WTC11 (cell line): Measurements from ENCODE around the gene MIA2. TPM values are rescaled to one million over a fixed set of nuclear protein-coding genes. Genes with fewer than 3 reads are reported as not detected.
A peak's percentile ranks its signal among the peaks of the same experiment; 100 is the strongest.

Experiments
- ATAC-seq: fragments of 200-7000 bp; cut with Tn5 transposase; 2 replicates; pipeline ENCODE4 v1.10.0; 2021; ENCODE audit warnings: mild to moderate bottlenecking, moderate library complexity
- CTCF ChIA-PET: fragments of 300-600 bp; sonication (Branson Sonifier 250); formaldehyde crosslinking; loops from one replicate; lab custom pipeline; 2021; ENCODE audit warnings: antibody characterized with exemption; lab: Charles Lee
- POLR2A ChIA-PET: fragments of 350-600 bp; sonication (Branson Sonifier 250); formaldehyde crosslinking; loops from one replicate; lab custom pipeline; 2021; ENCODE audit warnings: antibody characterized with exemption; lab: Charles Lee
- DNase-seq: peaks from one replicate; pipeline ENCODE4 v3.0.0; 2021; ENCODE audit warnings: low spot score
- H3K27ac Mint-ChIP-seq: 2 replicates; pipeline ENCODE4 v1.8.0; 2021; ENCODE audit warnings: mixed read lengths
- H3K27me3 Mint-ChIP-seq: 2 replicates; pipeline ENCODE4 v1.8.0; 2021; ENCODE audit warnings: low read depth, mild to moderate bottlenecking, moderate library complexity, mixed read lengths
- H3K36me3 Mint-ChIP-seq: 2 replicates; pipeline ENCODE4 v1.8.0; 2021; ENCODE audit warnings: mixed read lengths
- H3K4me1 Mint-ChIP-seq: 2 replicates; pipeline ENCODE4 v1.8.0; 2022; ENCODE audit warnings: mixed read lengths
- H3K4me3 Mint-ChIP-seq: 2 replicates; pipeline ENCODE4 v1.8.0; 2021; ENCODE audit warnings: mild to moderate bottlenecking, moderate library complexity, mixed read lengths
- H3K9me3 Mint-ChIP-seq: 2 replicates; pipeline ENCODE4 v1.8.0; 2021; ENCODE audit warnings: mixed read lengths
- ATF3 ChIP-seq: sonication (generic); formaldehyde crosslinking; conservative IDR thresholded peaks from 2 replicates; pipeline ENCODE4 v1.8.1; 2022; ENCODE audit warnings: mild to moderate bottlenecking, missing genetic modification reagents
- ATF6 ChIP-seq: sonication (generic); formaldehyde crosslinking; IDR thresholded peaks from 2 replicates; pipeline ENCODE4 v1.8.1; 2023; ENCODE audit warnings: mild to moderate bottlenecking, missing genetic modification reagents
- CBFB ChIP-seq: sonication (generic); formaldehyde crosslinking; IDR thresholded peaks from 2 replicates; pipeline ENCODE4 v1.8.1; 2022; ENCODE audit warnings: mild to moderate bottlenecking, low read depth, missing genetic modification reagents
- JAZF1 ChIP-seq: fragments of 250-450 bp; sonication (Bioruptor Pico); IDR thresholded peaks from 2 replicates; pipeline ENCODE4 v1.9.0; 2021; ENCODE audit warnings: moderate library complexity, mild to moderate bottlenecking, inconsistent platforms
- NR2C2 ChIP-seq: sonication (generic); formaldehyde crosslinking; IDR thresholded peaks from 2 replicates; pipeline ENCODE4 v1.8.0; 2022; ENCODE audit warnings: mild to moderate bottlenecking, missing genetic modification reagents
- SMAD3 ChIP-seq: sonication (generic); formaldehyde crosslinking; IDR thresholded peaks from 2 replicates; pipeline ENCODE4 v1.8.0; 2022; ENCODE audit warnings: missing genetic modification reagents, mild to moderate bottlenecking, borderline replicate concordance
- TP53 ChIP-seq: sonication (generic); formaldehyde crosslinking; IDR thresholded peaks from 2 replicates; pipeline ENCODE4 v1.8.1; 2023; ENCODE audit warnings: mild to moderate bottlenecking, missing genetic modification reagents
- ZNF138 ChIP-seq: sonication (generic); formaldehyde crosslinking; conservative IDR thresholded peaks from 2 replicates; pipeline ENCODE4 v1.8.1; 2022; ENCODE audit warnings: mild to moderate bottlenecking, moderate library complexity, missing genetic modification reagents
- ZNF281 ChIP-seq: sonication (generic); formaldehyde crosslinking; IDR thresholded peaks from 2 replicates; pipeline ENCODE4 v1.8.0; 2023; ENCODE audit warnings: mild to moderate bottlenecking, missing genetic modification reagents
- total RNA-seq: library from RNA; stranded (reverse); gene quantifications from 3 replicates; pipeline ENCODE4 v1.2.3, GENCODE V29; 2021
- TF ChIP-seq, protein P1 (sequence below): fragments of 200-600 bp; IDR thresholded peaks from 2 replicates; pipeline ENCODE4 v1.8.0; 2022; ENCODE audit warnings: antibody characterized with exemption
- TF ChIP-seq, protein P2 (sequence below): sonication (generic); formaldehyde crosslinking; IDR thresholded peaks from 2 replicates; pipeline ENCODE4 v1.8.0; 2022; ENCODE audit warnings: mild to moderate bottlenecking, missing genetic modification reagents

Gene MIA2
- total RNA-seq, 1 experiment from 2014 or later = 11.3 TPM

GRCh38 chr14:39417014-39417413 lies 183.3 kb downstream of the MIA2 start:
- Mint-ChIP-seq H3K27ac (0 out of 2 replicates have a peak overlapping the region, but pooled peaks have one; percentile 74), H3K4me3 (no peak overlapping the region), H3K9me3 (peaks cover 41% of the 10 kb centered on the region), H3K4me1 (no peaks in the 10 kb centered on the region), H3K27me3 (no peaks in the 10 kb centered on the region; the same call in 1 of the 2 replicates), H3K36me3 (peaks cover 36% of the 10 kb centered on the region)
- peak; percentile 55 for DNase-seq
- no peak for TF ChIP-seq TP53
- TF ChIP-seq, protein P1, sequence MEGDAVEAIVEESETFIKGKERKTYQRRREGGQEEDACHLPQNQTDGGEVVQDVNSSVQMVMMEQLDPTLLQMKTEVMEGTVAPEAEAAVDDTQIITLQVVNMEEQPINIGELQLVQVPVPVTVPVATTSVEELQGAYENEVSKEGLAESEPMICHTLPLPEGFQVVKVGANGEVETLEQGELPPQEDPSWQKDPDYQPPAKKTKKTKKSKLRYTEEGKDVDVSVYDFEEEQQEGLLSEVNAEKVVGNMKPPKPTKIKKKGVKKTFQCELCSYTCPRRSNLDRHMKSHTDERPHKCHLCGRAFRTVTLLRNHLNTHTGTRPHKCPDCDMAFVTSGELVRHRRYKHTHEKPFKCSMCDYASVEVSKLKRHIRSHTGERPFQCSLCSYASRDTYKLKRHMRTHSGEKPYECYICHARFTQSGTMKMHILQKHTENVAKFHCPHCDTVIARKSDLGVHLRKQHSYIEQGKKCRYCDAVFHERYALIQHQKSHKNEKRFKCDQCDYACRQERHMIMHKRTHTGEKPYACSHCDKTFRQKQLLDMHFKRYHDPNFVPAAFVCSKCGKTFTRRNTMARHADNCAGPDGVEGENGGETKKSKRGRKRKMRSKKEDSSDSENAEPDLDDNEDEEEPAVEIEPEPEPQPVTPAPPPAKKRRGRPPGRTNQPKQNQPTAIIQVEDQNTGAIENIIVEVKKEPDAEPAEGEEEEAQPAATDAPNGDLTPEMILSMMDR = peak; percentile 34
- ATAC-seq = peak; percentile 90
- ChIA-PET POLR2A (no interaction called here), CTCF (interaction anchor here (0.7 to 1.6 kb wide), 4 partner anchors 9 to 47 kb away, joined by 3 to 4 read pairs (median 3); partner anchors contain the start of gene FBXO33)

DNA sequence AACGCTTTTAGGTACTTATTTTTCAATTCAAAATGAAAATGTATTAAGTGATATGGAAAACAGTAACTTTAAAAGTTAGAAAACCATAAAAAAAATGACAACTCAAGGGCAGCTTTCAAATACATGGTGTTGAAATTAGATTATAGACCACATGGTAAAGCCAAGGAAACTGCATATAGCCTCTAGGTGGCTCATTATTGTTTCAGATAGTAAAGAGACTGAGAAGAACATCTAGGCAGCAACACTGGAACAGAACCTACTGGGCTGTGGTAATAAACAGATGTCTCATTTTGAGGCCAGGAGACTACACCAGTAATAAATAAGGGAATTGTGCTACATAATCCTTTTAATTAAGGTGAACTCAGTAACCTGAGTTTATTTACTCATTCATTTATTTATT lies 185.6 kb downstream of the MIA2 start:
- H3K27me3 Mint-ChIP-seq = no peaks in the 10 kb centered on the region; the same call in 1 of the 2 replicates
- no peaks in the 10 kb centered on the region for H3K4me1 Mint-ChIP-seq
- POLR2A ChIA-PET = no interaction called here
- TF ChIP-seq ATF6 (CRISPR knock-in tag) (no peak), SMAD3 (no peak), ATF3 (no peak), NR2C2 (CRISPR knock-in tag) (no peak), JAZF1 (CRISPR knock-in tag) (no peak), ZNF281 (CRISPR knock-in tag) (no peak), ZNF138 (CRISPR knock-in tag) (no peak), CBFB (no peak)
- TF ChIP-seq, protein P2, sequence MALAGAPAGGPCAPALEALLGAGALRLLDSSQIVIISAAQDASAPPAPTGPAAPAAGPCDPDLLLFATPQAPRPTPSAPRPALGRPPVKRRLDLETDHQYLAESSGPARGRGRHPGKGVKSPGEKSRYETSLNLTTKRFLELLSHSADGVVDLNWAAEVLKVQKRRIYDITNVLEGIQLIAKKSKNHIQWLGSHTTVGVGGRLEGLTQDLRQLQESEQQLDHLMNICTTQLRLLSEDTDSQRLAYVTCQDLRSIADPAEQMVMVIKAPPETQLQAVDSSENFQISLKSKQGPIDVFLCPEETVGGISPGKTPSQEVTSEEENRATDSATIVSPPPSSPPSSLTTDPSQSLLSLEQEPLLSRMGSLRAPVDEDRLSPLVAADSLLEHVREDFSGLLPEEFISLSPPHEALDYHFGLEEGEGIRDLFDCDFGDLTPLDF (CRISPR knock-in tag) = no peak
- TF ChIP-seq, protein P1 = no peak
- peaks cover 24% of the 10 kb centered on the region for H3K36me3 Mint-ChIP-seq
- ATAC-seq (peak; percentile 46; the same call in 1 of the 2 replicates), DNase-seq (no peak)
- H3K4me3 Mint-ChIP-seq = no peak overlapping the region
- CTCF ChIA-PET = interaction anchor here (1.5 kb wide), 1 partner anchor 14 kb away, joined by 4 read pairs; no protein-coding TSS in a partner anchor
- H3K9me3 Mint-ChIP-seq = peaks cover 25% of the 10 kb centered on the region
- no peak overlapping the region for H3K27ac Mint-ChIP-seq
